ENCODE measurements around the gene PRPSAP2.
"Not testable (repeated sequence)": the region's sequence is repeated elsewhere in the genome, so short reads cannot be mapped to it uniquely, and the experiment has no call there.

PRPSAP2 gene

GRCh38 chr17:18857864-18858566, at the start of gene PRPSAP2:
Gene PRPSAP2, plus strand, starts transcription at chr17:18858131. Its CDS starts 7,703 bp downstream, at chr17:18865834.
- in situ Hi-C loops (cut with MboI; ENCODE audit: low sequenced_read_pairs): no loop called here

GRCh38 chr17:18815924-18816323, 42.0 kb upstream of the PRPSAP2 start:
- in situ Hi-C loops (cut with MboI; ENCODE audit: low sequenced_read_pairs): not testable (repeated sequence)

GRCh38 chr17:18816489-18817371, 41.2 kb upstream of the PRPSAP2 start:
- in situ Hi-C loops (cut with MboI; ENCODE audit: low sequenced_read_pairs): not testable (repeated sequence)

GRCh38 chr17:18821430-18821829, 36.5 kb upstream of the PRPSAP2 start:
- in situ Hi-C loops (cut with MboI; ENCODE audit: low sequenced_read_pairs): not testable (repeated sequence)

- in situ Hi-C loops (cut with MboI; ENCODE audit: low sequenced_read_pairs): not testable (repeated sequence)
Measured at GRCh38 chr17:18827613-18828012, 30.3 kb upstream of the PRPSAP2 start.

GRCh38 chr17:18848501-18848900, 9.4 kb upstream of the PRPSAP2 start:
- in situ Hi-C loops (cut with MboI; ENCODE audit: low sequenced_read_pairs): no loop called here

GRCh38 chr17:18850679-18851078, 7.3 kb upstream of the PRPSAP2 start:
- in situ Hi-C loops (cut with MboI; ENCODE audit: low sequenced_read_pairs): no loop called here

GRCh38 chr17:18851201-18851600, 6.7 kb upstream of the PRPSAP2 start:
- in situ Hi-C loops (cut with MboI; ENCODE audit: low sequenced_read_pairs): no loop called here

- in situ Hi-C loops (cut with MboI; ENCODE audit: low sequenced_read_pairs): no loop called here
Measured at GRCh38 chr17:18854956-18855355, 3.0 kb upstream of the PRPSAP2 start.

- in situ Hi-C loops (cut with MboI; ENCODE audit: low sequenced_read_pairs): no loop called here
Measured at GRCh38 chr17:18855831-18856569, 1.9 kb upstream of the PRPSAP2 start.

GRCh38 chr17:18856570-18856915, 1.4 kb upstream of the PRPSAP2 start:
- in situ Hi-C loops (cut with MboI; ENCODE audit: low sequenced_read_pairs): no loop called here

- in situ Hi-C loops (cut with MboI; ENCODE audit: low sequenced_read_pairs): no loop called here
Measured at GRCh38 chr17:18858567-18859245, 775 bp downstream of the PRPSAP2 start.

- in situ Hi-C loops (cut with MboI; ENCODE audit: low sequenced_read_pairs): no loop called here
Measured at GRCh38 chr17:18859256-18859655, 1.3 kb downstream of the PRPSAP2 start.

GRCh38 chr17:18860161-18860972, 2.4 kb downstream of the PRPSAP2 start:
- in situ Hi-C loops (cut with MboI; ENCODE audit: low sequenced_read_pairs): no loop called here

GRCh38 chr17:18862011-18862410, 4.1 kb downstream of the PRPSAP2 start:
- in situ Hi-C loops (cut with MboI; ENCODE audit: low sequenced_read_pairs): no loop called here

GRCh38 chr17:18864996-18865395, 7.1 kb downstream of the PRPSAP2 start:
- in situ Hi-C loops (cut with MboI; ENCODE audit: low sequenced_read_pairs): not testable (repeated sequence)

- in situ Hi-C loops (cut with MboI; ENCODE audit: low sequenced_read_pairs): no loop called here
Measured at GRCh38 chr17:18866866-18867813, 9.2 kb downstream of the PRPSAP2 start.

GRCh38 chr17:18877104-18877645, 19.2 kb downstream of the PRPSAP2 start:
- in situ Hi-C loops (cut with MboI; ENCODE audit: low sequenced_read_pairs): no loop called here
